Thyroid gland (tissue), 4 donors: ENCODE data around the gene MICU1. TPM values are rescaled to one million over a fixed set of nuclear protein-coding genes. Genes with fewer than 3 reads are reported as not detected.
"Not testable (repeated sequence)": the region's sequence is repeated elsewhere in the genome, so short reads cannot be mapped to it uniquely, and the experiment has no call there.

Experiments
- DNase-seq, 2 donors: peaks; one replicate each; pipeline ENCODE4 v3.0.0-alpha.2; 2019
- H3K27ac ChIP-seq, 3 donors: fragments of 200-600 bp; sonication (generic); 1 replicate in 2 of 3; 2 replicates in 1 of 3; pipeline ENCODE4 v1.5.1; 2016 to 2019; ENCODE audit warnings: mild to moderate bottlenecking in 1 of 3, moderate library complexity in 1 of 3
- H3K27me3 ChIP-seq: fragments of 200-600 bp; sonication (generic); one replicate; pipeline ENCODE4 v1.5.1; 2019
- H3K36me3 ChIP-seq, 2 donors: fragments of 200-600 bp; sonication (generic); one replicate each; pipeline ENCODE4 v1.5.1; 2016 to 2019
- H3K4me1 ChIP-seq, 2 donors: fragments of 200-600 bp; sonication (generic); one replicate each; pipeline ENCODE4 v1.5.1; 2017 to 2019
- H3K4me3 ChIP-seq, 3 donors: fragments of 200-600 bp; sonication (generic); replicated peaks in 1 of 3; 1 replicate in 2 of 3; 2 replicates in 1 of 3; pipeline ENCODE4 v1.5.1; 2016; ENCODE audit warnings: mild to moderate bottlenecking in 1 of 3
- H3K9me3 ChIP-seq: fragments of 200-600 bp; sonication (generic); one replicate; pipeline ENCODE4 v1.5.1; 2017
- CTCF ChIP-seq, 6 experiments: fragments of 200-600 bp in 3 of 6; fragments of 450-650 bp in 3 of 6; sonication (generic) in 3 of 6; IDR thresholded peaks; one replicate each; pipeline ENCODE4 v1.5.1; 2016 to 2019; ENCODE audit warnings: antibody characterized with exemption in 6 of 6, mild to moderate bottlenecking in 2 of 6, inconsistent platforms in 1 of 6, moderate library complexity in 1 of 6
- POLR2A ChIP-seq, 2 donors: fragments of 450-650 bp; IDR thresholded peaks; one replicate each; pipeline ENCODE4 v1.6.1; 2017; ENCODE audit warnings: antibody characterized with exemption in 2 of 2, mild to moderate bottlenecking in 2 of 2, moderate library complexity in 1 of 2
- WGBS, 2 donors: methylation state at CpG; one replicate each; pipeline ENCODE4 v1.1.5; 2017; 5-methylcytosine and 5-hydroxymethylcytosine counted together
- intact Hi-C: fragments of 100-400 bp; cut with DNase I; formaldehyde crosslinking; loops from one replicate; pipeline ENCODE4 v1.15.1; 2023
- total RNA-seq, 4 donors: library from RNA; depleted of rRNA; stranded (reverse); fragments of >200 nt; gene quantifications; one replicate each; pipeline ENCODE4 v1.2.3, GENCODE V29; 2016

Gene MICU1
- total RNA-seq, 4 donors from 2014 or later = 26.5 to 33.9 (median 31.5) TPM

DNA sequence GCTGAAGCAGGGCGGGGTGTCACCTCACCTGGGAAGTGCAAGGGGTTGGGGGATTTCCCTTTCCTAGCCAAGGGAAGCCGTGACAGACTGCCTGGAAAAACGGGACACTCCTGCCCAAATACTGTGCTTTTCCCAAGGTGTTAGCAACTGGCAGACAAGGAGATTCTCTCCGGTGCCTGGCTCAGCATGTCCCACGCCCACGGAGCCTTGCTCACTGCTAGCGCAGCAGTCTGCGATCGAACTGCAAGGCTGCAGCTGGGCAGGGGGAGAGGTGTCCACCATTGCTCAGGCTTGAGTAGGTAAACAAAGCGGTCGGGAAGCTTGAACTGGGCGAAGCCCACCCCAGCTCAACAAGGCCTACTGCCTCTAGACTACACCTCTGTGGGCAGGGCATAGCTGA lies 190.3 kb downstream of the MICU1 start:
- Histone ChIP-seq H3K9me3 (no peaks in the 10 kb centered on the region), H3K27ac (no peak overlapping the region), H3K27me3 (no peaks in the 10 kb centered on the region), H3K36me3 (no peaks in the 10 kb centered on the region), H3K4me1 (no peaks in the 10 kb centered on the region), H3K4me3 (no peak overlapping the region)
- 90 to 92% methylated on average over 10 to 12 of the region's 12 CpGs for WGBS, 2 donors
- DNase-seq = no peak
- no peak for TF ChIP-seq CTCF (IDR thresholded peaks at IDR 0.05)
- TF ChIP-seq POLR2A (IDR thresholded peaks at IDR 0.05) = no peak
- intact Hi-C loops = no loop called here

GRCh38 chr10:72430936-72431335 lies 194.9 kb downstream of the MICU1 start:
- DNase-seq, H3K4me1 ChIP-seq, intact Hi-C loops, H3K9me3 ChIP-seq, H3K27me3 ChIP-seq, H3K36me3 ChIP-seq, H3K27ac ChIP-seq, H3K4me3 ChIP-seq: not testable (repeated sequence)
- WGBS, 2 donors = 94 to 98% methylated on average over 4 of the region's 4 CpGs

DNA sequence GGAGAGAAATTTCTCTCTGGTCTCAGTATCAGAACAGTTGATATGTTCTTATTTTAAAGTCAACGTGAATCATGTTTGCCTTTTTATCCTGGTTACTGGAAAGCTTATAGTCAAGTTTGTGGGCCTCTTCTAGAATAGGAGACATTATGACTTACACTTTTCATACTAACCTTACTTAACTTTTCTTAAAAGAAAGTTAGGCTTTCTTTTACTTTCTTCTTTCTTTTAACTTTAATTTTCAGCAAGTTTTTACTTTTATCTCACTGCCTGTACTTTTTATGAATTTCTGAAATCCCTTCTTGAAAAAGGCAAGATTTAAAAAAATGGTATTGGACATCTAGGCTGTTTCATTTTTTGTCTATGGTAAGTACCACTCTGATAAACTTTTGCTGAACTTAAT lies 195.9 kb downstream of the MICU1 start:
- WGBS, 2 donors = 74 to 90% methylated on average over 1 of the region's 1 CpG
- intact Hi-C loops = no loop called here
- no peaks in the 10 kb centered on the region for H3K4me1 ChIP-seq
- no peaks in the 10 kb centered on the region for H3K27me3 ChIP-seq
- TF ChIP-seq CTCF (IDR thresholded peaks at IDR 0.05) = no peak
- no peak for TF ChIP-seq POLR2A (IDR thresholded peaks at IDR 0.05)
- no peaks in the 10 kb centered on the region for H3K9me3 ChIP-seq
- no peak for DNase-seq
- no peaks in the 10 kb centered on the region for H3K36me3 ChIP-seq
- no peak overlapping the region for H3K27ac ChIP-seq
- no peak overlapping the region for H3K4me3 ChIP-seq

DNA sequence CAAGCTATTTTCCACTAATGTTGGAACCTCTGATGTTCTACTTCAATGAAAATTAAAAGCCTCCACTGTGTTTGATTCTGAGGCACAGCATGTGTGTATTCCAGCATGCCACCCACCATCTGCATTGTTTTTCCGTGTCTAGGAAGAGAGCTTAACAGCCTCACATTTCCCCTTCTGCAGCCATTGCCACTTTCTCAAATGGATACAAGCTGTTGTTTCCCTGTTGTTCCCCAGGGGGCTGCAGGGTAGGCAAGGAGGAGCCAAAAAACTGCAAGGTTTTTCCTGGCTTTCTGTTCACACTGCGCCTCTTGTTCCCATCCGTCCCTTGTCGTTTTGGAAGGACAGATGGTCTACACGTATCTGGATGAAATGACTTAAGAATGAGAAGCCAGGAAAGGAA lies 198.9 kb downstream of the MICU1 start:
- intact Hi-C loops = no loop called here
- Histone ChIP-seq H3K27me3 (no peaks in the 10 kb centered on the region), H3K4me3 (no peak overlapping the region), H3K9me3 (no peaks in the 10 kb centered on the region), H3K27ac (no peak overlapping the region), H3K4me1 (no peaks in the 10 kb centered on the region), H3K36me3 (peaks cover 0 to 4% of the 10 kb centered on the region in 2 donors)
- no peak for DNase-seq
- TF ChIP-seq POLR2A (IDR thresholded peaks at IDR 0.05) (no peak), CTCF (IDR thresholded peaks at IDR 0.05) (no peak)
- 57 to 59% methylated on average over 5 of the region's 5 CpGs for WGBS, 2 donors

- TF ChIP-seq POLR2A (IDR thresholded peaks at IDR 0.05) (no peak), CTCF (IDR thresholded peaks at IDR 0.05) (no peak)
- WGBS, 2 donors = 93% methylated on average over 3 of the region's 3 CpGs
- no peak overlapping the region for H3K27ac ChIP-seq
- H3K9me3 ChIP-seq = no peaks in the 10 kb centered on the region
- intact Hi-C loops = no loop called here
- DNase-seq = no peak
- H3K4me1 ChIP-seq = no peaks in the 10 kb centered on the region
- H3K4me3 ChIP-seq = no peak overlapping the region
- no peaks in the 10 kb centered on the region for H3K27me3 ChIP-seq
- peaks cover 0 to 11% of the 10 kb centered on the region in 2 donors for H3K36me3 ChIP-seq
Measured at GRCh38 chr10:72425133-72425532, 200.7 kb downstream of the MICU1 start.

DNA sequence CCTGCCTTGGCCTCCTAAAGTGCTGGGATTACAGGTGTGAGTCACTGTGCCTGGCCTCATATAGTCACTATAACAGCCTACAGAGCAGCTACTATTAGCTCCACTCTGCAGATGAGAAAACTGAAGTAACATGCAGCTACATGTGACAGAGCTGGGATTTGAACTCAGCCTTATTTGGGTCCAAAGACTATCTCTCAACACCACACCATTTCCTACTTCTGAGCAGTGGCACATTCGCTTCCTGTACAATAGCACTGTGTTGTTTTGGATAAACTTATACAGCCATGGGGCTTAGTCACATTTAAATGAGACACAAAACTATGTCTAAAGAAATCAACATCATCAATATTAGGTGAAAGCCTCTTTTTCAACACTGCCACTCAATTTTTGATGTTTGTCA lies 201.3 kb downstream of the MICU1 start:
- 95 to 97% methylated on average over 1 of the region's 1 CpG for WGBS, 2 donors
- Histone ChIP-seq H3K27me3 (no peaks in the 10 kb centered on the region), H3K27ac (no peak overlapping the region), H3K9me3 (no peaks in the 10 kb centered on the region), H3K4me1 (no peaks in the 10 kb centered on the region), H3K36me3 (peaks cover 0 to 11% of the 10 kb centered on the region in 2 donors), H3K4me3 (no peak overlapping the region)
- no peak for DNase-seq
- intact Hi-C loops = no loop called here
- TF ChIP-seq POLR2A (IDR thresholded peaks at IDR 0.05) (no peak), CTCF (IDR thresholded peaks at IDR 0.05) (no peak)
